NCI-H187 treated with DMSO at 0.1 percent for 48 hours (cell line): ENCODE results near the gene SIPA1.
"Not testable (repeated sequence)": the region's sequence is repeated elsewhere in the genome, so short reads cannot be mapped to it uniquely, and the experiment has no call there.

ENCODE experiments used
- DNase-seq: peaks from one replicate; lab custom pipeline; 2025; lab: John Stamatoyannopoulos, UW

SIPA1 gene

GRCh38 chr11:65624931-65625627, 12.8 kb upstream of the SIPA1 start:
- no peak for DNase-seq

- no peak for DNase-seq
Observed at GRCh38 chr11:65625628-65626342, 12.1 kb upstream of the SIPA1 start.

DNA sequence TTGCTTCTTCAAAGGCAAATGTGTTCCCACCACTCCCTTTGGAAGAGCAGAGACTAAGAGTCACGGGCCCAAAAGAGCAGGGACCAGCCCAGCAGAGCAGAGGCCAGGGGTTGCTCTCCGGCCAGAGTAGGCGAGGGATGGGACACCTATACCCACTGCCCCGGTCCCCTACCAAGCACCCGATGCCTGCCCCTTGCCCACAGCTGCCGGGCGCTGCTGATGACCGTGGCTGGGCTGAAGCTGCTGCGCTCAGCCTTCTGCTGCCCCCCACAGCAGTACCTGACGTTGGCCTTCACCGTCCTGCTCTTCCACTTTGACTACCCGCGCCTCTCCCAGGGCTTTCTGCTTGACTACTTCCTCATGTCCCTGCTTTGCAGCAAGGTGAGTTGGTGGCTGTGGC, 10.7 kb upstream of the SIPA1 start:
- DNase-seq = no peak

GRCh38 chr11:65629579-65629978, 8.3 kb upstream of the SIPA1 start:
- no peak for DNase-seq

DNA sequence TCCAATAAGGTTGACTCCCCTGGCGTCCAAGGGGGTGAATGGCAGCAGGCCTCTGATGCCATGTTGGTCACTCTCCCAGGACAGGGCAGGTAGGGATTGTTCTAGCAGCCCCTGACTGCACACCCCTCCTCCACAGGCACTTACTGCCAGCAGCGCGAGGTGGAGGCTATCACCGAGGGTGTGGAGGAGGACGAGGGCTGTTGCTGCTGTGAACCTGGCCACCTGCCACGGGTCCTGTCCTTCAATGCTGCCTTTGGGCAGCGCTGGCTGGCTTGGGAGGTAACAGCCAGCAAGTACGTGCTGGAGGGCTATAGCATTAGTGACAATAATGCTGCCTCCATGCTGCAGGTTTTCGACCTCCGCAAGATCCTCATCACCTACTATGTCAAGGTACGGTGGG, 7.7 kb upstream of the SIPA1 start:
- DNase-seq = no peak

DNA sequence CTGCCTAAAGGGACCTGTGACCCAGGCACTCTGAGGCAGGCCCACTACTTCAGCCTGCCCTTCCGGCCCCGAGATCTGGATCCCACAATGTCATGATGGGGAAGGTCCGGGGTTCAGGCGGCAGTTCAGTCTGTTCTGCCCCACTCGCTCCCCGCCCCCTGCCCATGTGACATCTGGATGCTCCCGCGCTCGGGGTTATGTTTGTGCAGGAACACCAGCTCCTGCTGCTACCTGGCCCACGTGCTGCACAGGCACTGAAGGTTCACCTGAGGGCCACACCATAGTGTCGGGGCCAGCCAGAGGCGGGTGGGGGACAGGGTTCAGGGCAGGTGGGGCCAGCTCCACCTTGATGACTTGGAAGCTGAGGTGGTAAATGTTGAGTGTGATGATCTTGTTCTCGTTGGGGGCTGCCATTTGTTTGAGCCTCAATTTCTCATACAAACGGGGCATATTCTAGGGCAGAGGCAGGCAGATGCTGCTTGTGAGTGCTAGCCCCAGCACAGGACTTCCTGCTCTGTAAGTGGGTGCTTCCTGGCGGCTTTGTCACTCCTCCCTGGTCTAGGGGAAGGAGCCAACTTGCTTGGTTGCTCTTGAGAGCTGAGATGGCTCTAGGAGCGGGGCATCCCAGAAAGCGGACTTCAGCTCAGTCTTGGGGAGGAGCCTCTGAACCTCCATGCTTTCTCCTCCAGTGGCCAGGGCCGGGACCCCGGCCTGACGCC, 4.4 kb upstream of the SIPA1 start:
- no peak for DNase-seq

GRCh38 chr11:65634109-65634436, 3.8 kb upstream of the SIPA1 start:
- no peak for DNase-seq

GRCh38 chr11:65634440-65634839, 3.5 kb upstream of the SIPA1 start:
- no peak for DNase-seq

DNA sequence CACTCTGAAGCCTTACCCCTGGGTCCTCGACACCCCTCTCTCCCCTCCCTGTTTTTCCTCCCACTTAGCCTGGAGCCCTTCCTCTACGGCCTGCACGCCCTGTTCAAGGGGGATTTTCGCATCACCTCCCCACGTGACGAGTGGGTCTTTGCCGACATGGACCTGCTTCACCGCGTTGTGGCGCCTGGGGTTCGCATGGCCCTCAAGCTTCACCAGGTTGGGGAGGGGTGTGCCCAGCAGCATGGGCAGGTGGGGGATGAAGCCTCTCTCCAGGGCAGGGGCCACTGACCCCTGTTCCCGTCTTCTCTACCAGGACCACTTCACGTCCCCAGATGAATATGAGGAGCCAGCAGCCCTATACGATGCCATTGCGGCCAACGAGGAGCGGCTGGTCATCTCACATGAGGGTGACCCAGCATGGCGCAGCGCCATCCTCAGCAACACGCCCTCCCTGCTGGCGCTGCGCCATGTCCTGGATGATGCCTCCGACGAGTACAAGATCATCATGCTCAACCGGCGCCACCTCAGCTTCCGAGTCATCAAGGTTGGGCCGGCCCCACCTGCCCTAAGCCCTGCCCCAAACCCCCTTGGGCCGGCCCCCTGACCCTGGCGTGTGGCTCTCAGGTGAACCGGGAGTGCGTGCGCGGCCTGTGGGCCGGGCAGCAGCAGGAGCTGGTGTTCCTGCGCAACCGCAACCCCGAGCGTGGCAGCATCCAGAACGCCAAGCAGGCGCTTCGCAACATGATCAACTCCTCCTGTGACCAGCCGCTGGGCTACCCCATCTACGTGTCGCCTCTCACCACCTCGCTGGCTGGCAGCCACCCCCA, 2.8 kb upstream of the SIPA1 start:
- no peak for DNase-seq

DNA sequence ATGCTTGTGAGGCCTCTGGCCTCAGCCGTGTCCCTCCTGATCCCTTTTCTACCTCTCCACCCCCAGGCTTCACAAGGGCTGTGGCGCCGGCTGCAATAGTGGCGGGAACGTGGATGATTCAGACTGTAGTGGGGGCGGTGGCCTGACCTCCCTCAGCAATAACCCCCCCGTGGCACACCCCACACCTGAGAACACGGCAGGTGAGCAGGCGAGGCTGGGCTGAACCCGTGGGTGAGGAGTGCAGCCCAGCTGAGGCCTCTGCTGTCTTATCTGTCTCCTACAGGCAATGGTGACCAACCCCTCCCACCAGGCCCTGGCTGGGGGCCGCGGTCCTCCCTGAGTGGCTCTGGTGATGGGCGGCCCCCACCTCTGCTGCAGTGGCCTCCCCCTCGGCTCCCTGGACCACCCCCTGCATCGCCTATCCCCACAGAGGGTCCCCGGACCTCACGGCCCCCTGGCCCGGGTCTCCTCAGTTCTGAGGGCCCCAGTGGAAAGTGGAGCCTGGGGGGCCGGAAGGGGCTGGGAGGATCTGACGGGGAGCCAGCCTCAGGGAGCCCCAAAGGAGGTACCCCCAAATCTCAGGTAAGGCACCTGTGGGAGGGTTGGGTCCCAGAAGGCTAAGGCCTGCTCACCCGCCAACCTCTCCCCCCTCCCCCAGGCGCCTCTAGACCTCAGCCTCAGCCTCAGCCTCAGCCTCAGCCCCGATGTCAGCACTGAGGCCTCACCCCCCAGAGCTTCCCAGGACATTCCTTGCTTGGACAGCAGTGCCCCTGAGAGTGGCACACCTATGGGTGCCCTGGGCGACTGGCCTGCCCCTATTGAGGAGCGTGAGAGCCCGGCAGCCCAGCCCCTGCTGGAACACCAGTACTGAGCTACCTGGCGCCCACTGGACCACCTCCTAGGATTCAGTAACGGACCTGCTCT, 1.5 kb upstream of the SIPA1 start:
- no peak for DNase-seq

DNA sequence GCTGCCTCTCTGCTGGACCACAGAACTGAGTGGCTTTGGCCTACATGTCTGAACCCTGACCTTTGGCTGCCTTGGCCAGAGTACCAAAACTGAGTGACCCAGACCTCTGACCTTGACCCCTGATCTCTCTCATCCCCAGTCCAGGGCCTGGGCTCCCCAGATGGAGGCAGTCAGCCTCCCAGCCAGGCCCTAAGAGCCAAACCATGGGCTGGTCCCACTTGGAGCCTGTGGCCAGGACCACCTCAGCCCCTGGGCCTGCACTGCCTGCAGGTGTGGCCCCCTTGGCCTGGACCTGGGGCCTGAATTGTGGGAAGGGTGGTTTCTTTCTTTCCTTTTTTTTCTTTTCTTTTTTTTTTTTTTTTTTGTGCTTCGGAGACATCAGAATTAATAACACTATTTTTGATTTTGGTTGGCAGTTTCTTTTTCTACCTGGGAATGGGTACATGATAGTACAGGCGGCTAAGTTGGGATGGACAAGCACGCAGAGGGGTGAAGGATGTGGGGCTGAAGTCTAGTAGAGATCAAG, 806 bp upstream of the SIPA1 start:
- DNase-seq = no peak

DNA sequence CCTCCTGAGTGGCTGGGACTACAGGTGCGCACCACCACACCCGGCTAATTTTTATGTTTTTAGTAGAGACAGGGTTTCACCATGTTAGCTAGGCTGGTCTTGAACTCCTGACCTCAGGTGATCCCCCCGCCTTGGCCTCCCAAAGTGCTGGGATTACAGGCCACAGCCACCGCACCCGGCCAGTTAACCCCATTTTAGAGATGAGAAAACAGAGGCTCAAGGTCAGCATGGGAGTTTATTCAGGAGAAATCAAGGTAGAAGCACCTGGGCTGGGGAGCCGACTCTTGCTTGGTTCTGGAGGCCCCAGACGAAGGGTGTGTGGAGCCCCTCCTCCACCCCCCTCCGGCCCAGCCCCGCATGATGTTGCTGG, 1.3 kb downstream of the SIPA1 start:
- DNase-seq = not testable (repeated sequence)

DNA sequence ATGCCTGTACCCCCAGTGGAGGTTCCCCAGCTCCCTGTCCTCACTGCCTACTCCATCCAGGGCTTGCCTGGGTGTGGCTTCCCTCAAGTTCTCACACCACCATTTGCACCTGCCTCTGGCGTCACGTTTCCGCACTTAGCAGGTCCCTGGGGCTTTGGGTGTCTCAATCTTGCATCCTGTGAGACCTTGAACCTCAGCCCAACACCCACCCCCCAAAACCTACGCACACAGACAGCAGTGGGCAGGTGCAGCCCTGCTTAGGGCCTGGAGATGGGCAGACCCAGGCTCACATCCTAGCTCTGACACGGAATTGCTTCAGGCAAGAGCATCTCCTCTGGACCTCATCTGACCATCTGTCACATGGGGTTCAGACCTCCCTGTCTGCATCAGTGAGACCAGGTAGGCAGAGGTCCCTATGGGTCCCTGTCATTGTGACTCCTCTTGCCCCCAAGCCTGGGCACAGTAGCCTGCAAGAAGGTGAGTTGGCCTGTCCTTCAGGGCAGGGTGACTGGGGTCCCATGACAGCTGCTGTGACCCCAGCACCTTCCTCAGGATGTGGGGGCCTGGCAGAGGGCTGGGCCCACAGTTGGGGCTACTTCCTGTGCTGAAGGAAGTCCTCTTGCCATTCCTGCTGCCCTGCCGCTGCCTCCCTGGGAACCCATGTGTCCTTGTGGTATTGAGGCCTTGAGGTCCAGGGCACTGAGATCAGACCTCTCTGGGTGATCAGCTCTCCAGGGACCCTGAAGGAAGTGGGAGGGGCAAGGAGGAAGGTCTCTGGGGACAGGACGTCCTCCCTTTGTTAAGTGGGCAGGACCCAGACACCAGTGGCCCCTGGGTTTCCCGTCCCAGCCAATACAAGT, 2.0 kb downstream of the SIPA1 start:
- DNase-seq = no peak

DNA sequence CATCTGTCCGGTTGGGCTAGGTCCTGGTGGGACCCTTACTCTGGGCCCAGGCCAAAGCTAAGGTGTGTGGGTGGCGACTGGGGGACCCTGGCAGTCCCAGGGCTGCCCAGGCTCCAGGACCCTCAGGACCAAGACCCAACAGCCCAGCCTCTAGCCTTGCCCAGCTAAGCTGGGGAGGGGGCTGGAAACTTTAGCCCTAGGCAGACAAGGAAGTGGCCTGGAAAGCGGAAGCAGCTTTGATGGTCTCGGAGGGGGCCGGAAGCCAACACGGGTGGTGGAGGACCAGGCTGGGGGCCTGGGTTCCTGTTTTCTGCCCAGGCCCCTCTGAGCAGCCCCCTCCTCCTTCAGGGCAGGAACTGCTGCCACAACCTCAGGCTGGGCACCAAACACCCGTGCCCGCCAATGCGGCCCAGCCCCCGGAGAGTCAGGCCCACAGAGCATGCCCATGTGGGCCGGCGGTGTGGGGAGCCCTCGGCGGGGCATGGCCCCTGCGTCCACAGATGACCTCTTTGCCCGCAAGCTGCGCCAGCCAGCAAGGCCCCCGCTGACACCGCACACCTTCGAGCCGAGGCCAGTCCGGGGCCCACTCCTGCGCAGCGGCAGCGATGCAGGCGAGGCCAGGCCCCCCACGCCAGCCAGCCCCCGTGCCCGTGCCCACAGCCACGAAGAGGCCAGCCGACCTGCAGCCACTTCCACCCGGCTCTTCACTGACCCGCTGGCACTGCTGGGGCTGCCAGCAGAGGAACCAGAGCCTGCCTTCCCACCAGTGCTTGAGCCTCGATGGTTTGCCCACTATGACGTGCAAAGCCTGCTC, 2.8 kb downstream of the SIPA1 start:
- no peak for DNase-seq

DNA sequence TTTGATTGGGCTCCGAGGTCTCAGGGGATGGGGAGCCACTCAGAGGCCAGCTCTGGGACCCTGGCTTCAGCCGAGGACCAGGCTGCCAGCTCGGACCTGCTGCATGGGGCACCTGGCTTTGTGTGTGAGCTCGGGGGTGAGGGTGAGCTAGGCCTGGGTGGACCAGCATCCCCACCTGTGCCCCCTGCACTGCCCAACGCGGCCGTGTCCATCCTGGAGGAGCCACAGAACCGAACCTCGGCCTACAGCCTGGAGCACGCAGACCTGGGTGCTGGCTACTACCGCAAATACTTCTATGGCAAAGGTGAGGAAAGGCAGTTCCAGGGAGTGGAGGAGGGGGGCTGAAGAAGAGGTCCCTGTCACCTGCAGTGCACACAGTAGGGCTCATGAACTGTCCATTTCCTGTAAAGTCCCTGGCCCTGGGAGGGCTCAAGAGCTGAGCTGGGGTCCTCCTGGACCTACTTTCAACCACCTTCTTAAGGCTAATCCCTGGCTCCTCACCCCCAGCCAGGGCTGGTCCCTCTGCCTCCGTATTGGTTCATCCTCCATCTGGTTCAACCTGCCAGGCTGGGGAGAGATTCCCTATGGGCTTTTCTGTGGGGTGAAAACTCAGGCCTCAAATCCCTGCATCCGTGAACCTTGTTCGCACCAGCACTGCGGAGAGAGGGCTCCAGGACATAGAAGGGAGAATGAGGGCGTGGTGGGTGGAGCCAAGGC, 3.6 kb downstream of the SIPA1 start:
- no peak for DNase-seq

DNA sequence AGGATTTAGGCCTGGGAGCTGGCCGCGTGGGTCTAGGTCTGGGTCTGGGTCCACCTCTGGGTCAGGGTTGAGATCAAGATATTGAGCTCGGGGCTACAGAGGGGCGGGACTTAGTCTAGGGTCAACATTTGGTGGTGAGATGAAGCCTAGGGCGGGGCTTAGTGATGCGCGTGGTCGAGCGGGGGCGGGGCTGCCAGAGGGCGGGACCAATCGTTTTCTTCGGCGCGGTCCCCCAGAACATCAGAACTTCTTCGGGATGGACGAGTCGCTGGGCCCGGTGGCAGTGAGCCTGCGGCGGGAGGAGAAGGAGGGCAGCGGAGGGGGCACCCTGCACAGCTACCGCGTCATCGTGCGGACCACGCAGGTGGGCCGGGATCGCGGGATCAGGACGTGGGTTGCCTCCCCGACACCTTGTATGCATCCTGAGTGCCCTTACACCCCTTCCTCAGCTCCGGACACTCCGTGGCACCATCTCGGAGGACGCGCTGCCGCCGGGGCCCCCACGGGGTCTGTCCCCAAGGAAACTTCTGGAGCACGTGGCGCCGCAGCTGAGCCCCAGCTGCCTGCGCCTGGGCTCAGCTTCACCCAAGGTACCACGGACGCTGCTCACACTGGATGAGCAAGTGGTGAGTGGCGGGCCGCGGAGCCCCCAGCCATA, 4.2 kb downstream of the SIPA1 start:
- no peak for DNase-seq

DNA sequence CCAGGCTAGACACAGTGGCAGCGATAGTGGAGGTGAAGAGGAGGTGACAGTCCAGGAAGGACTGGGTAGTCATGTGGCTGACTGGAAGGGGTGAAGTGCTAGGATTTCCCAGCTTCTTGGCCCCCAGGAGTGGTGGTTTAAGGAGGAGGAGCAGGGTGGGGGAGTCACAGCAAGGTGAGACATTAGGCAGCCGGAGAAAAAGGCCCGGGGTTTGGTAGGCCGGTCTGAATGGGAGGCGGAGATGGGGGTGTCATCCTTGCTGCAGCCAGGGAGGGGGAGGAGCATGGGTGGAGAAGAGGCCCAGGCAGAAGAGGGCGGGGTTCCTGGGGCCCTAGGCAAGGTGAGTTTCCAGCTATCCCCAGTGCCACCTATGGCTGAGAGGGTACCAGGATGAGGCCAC, 6.1 kb downstream of the SIPA1 start:
- DNase-seq = no peak

DNA sequence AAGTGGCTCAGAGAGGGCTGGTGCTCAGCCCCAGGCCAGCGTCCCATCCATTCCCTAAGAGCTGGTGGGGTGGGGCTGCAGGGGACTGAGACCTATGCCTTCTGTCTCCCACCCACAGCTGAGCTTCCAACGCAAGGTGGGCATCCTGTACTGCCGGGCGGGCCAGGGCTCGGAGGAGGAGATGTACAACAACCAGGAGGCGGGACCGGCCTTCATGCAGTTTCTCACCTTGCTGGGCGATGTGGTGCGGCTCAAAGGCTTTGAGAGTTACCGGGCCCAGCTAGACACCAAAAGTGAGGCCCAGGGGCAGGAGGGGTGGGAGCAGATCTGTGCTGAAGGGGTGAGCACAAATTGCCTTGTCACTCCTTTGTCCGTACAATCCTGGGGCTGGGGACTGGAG, 6.9 kb downstream of the SIPA1 start:
- DNase-seq = no peak
